ENCODE data around the gene CMA1. TPM values are rescaled to one million over a fixed set of nuclear protein-coding genes. Genes with fewer than 3 reads are reported as not detected.
"Not testable (repeated sequence)": the region's sequence is repeated elsewhere in the genome, so short reads cannot be mapped to it uniquely, and the experiment has no call there.

The CMA1 gene
- total and polyA plus RNA-seq, 2 donors from 2014 or later = 2.1 TPM; not detected in 1

- H3K36me3 ChIP-seq (ENCODE audit: control insufficient read depth in 2 of 3, insufficient read depth in 3 of 3, low read length in 3 of 3) = no peaks in the 10 kb centered on the region
- no peak overlapping the region for H3K4me3 ChIP-seq (ENCODE audit: low read length in 3 of 3)
- H3K4me1 ChIP-seq (ENCODE audit: control insufficient read depth in 2 of 3, insufficient read depth in 2 of 3, low read depth in 1 of 3, low read length in 3 of 3) = no peaks in the 10 kb centered on the region
- no peak for TF ChIP-seq CTCF (IDR thresholded peaks at IDR 0.05; ENCODE audit: borderline replicate concordance, extremely low read depth, insufficient read depth)
- FAIRE-seq = no peak
- H3K27me3 ChIP-seq (ENCODE audit: control insufficient read depth, insufficient read depth, low read length) = no peaks in the 10 kb centered on the region
- no peaks in the 10 kb centered on the region for H3K9me3 ChIP-seq (ENCODE audit: control insufficient read depth in 2 of 3, insufficient read depth in 1 of 3, low read length in 3 of 3)
- intact Hi-C loops (cut with DNase I) = no loop called here
- H3K27ac ChIP-seq (ENCODE audit: low read depth in 2 of 2, low read length in 2 of 2) = no peak overlapping the region
- DNase-seq = no peak
- no peak overlapping the region for H3K9ac ChIP-seq (ENCODE audit: low read length in 3 of 3)
These were observed 32.8 kb downstream of the CMA1 start for GRCh38 chr14:24475261-24475660.

- no peak overlapping the region for H3K4me3 ChIP-seq (ENCODE audit: low read length in 3 of 3)
- FAIRE-seq = no peak
- H3K36me3 ChIP-seq (ENCODE audit: control insufficient read depth in 2 of 3, insufficient read depth in 3 of 3, low read length in 3 of 3) = no peaks in the 10 kb centered on the region
- H3K27me3 ChIP-seq (ENCODE audit: control insufficient read depth, insufficient read depth, low read length) = no peaks in the 10 kb centered on the region
- H3K9me3 ChIP-seq (ENCODE audit: control insufficient read depth in 2 of 3, insufficient read depth in 1 of 3, low read length in 3 of 3) = no peaks in the 10 kb centered on the region
- no peak for TF ChIP-seq CTCF (IDR thresholded peaks at IDR 0.05; ENCODE audit: borderline replicate concordance, extremely low read depth, insufficient read depth)
- no peak overlapping the region for H3K27ac ChIP-seq (ENCODE audit: low read depth in 2 of 2, low read length in 2 of 2)
- no peak for DNase-seq
- no peaks in the 10 kb centered on the region for H3K4me1 ChIP-seq (ENCODE audit: control insufficient read depth in 2 of 3, insufficient read depth in 2 of 3, low read depth in 1 of 3, low read length in 3 of 3)
- intact Hi-C loops (cut with DNase I) = no loop called here
- H3K9ac ChIP-seq (ENCODE audit: low read length in 3 of 3) = no peak overlapping the region
These were observed 34.9 kb downstream of the CMA1 start for GRCh38 chr14:24473211-24473610.

GRCh38 chr14:24470450-24470849 is 37.6 kb downstream of the CMA1 start:
- FAIRE-seq; intact Hi-C loops (cut with DNase I); H3K27me3 ChIP-seq (ENCODE audit: control insufficient read depth, insufficient read depth, low read length); DNase-seq; H3K9ac ChIP-seq (ENCODE audit: low read length in 3 of 3); H3K4me3 ChIP-seq (ENCODE audit: low read length in 3 of 3); H3K4me1 ChIP-seq (ENCODE audit: control insufficient read depth in 2 of 3, insufficient read depth in 2 of 3, low read depth in 1 of 3, low read length in 3 of 3); H3K36me3 ChIP-seq (ENCODE audit: control insufficient read depth in 2 of 3, insufficient read depth in 3 of 3, low read length in 3 of 3); H3K9me3 ChIP-seq (ENCODE audit: control insufficient read depth in 2 of 3, insufficient read depth in 1 of 3, low read length in 3 of 3); H3K27ac ChIP-seq (ENCODE audit: low read depth in 2 of 2, low read length in 2 of 2): not testable (repeated sequence)

GRCh38 chr14:24465805-24466204 is 42.3 kb downstream of the CMA1 start:
- Histone ChIP-seq H3K9me3 (ENCODE audit: control insufficient read depth in 2 of 3, insufficient read depth in 1 of 3, low read length in 3 of 3) (no peaks in the 10 kb centered on the region), H3K27me3 (ENCODE audit: control insufficient read depth, insufficient read depth, low read length) (no peaks in the 10 kb centered on the region), H3K36me3 (ENCODE audit: control insufficient read depth in 2 of 3, insufficient read depth in 3 of 3, low read length in 3 of 3) (peaks cover 0 to 3% (median 0%) of the 10 kb centered on the region in 3 donors), H3K4me1 (ENCODE audit: control insufficient read depth in 2 of 3, insufficient read depth in 2 of 3, low read depth in 1 of 3, low read length in 3 of 3) (no peaks in the 10 kb centered on the region), H3K4me3 (ENCODE audit: low read length in 3 of 3) (no peak overlapping the region), H3K9ac (ENCODE audit: low read length in 3 of 3) (no peak overlapping the region), H3K27ac (ENCODE audit: low read depth in 2 of 2, low read length in 2 of 2) (no peak overlapping the region)
- no peak for TF ChIP-seq CTCF (IDR thresholded peaks at IDR 0.05; ENCODE audit: borderline replicate concordance, extremely low read depth, insufficient read depth)
- intact Hi-C loops (cut with DNase I) = no loop called here
- FAIRE-seq (no peak), DNase-seq (no peak)

All from kidney (tissue), 14 donors.